Hepatocyte (in vitro differentiated cells): ENCODE measurements around the gene CNST.

Experiments
- EZH2 ChIP-seq: fragments of 200-600 bp; sonication (generic); IDR thresholded peaks from 2 replicates; pipeline ENCODE4 v1.6.1; 2016; ENCODE audit warnings: antibody characterized with exemption, mild to moderate bottlenecking, borderline replicate concordance
- EZH2phosphoT487 ChIP-seq: fragments of 200-600 bp; sonication (generic); IDR thresholded peaks from one replicate; pipeline ENCODE4 v1.6.1; 2018; ENCODE audit warnings: antibody characterized with exemption, mild to moderate bottlenecking, low read depth, moderate library complexity; ENCODE audit not compliant: unreplicated experiment, severe bottlenecking
- TF ChIP-seq, protein P1 (sequence below): fragments of 200-600 bp; sonication (generic); IDR thresholded peaks from 2 replicates; pipeline ENCODE4 v1.5.1; 2016; ENCODE audit warnings: antibody characterized with exemption, mild to moderate bottlenecking; ENCODE audit not compliant: poor library complexity

DNA sequence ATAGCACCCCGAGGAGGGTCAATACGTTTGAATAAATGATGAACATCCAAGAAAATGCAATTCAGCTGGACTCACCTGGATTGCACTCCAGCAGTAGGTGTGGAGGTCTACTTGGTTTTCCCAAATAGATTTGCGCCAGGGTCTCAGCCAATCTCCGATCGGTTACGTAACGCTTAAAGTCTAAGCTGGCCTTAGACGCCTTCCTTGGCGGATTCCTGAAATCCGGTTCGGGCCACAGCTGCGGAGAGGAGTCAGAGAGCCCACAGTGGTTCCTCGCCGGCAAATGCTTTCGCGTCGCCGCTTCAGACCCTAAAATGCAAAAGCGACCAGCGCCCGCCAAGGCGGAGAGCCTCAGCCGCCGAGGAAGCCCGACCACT is 517 bp upstream of the CNST start:
- TF ChIP-seq, protein P1, sequence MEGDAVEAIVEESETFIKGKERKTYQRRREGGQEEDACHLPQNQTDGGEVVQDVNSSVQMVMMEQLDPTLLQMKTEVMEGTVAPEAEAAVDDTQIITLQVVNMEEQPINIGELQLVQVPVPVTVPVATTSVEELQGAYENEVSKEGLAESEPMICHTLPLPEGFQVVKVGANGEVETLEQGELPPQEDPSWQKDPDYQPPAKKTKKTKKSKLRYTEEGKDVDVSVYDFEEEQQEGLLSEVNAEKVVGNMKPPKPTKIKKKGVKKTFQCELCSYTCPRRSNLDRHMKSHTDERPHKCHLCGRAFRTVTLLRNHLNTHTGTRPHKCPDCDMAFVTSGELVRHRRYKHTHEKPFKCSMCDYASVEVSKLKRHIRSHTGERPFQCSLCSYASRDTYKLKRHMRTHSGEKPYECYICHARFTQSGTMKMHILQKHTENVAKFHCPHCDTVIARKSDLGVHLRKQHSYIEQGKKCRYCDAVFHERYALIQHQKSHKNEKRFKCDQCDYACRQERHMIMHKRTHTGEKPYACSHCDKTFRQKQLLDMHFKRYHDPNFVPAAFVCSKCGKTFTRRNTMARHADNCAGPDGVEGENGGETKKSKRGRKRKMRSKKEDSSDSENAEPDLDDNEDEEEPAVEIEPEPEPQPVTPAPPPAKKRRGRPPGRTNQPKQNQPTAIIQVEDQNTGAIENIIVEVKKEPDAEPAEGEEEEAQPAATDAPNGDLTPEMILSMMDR: no peak
- TF ChIP-seq EZH2phosphoT487 (no peak), EZH2 (no peak)
